Endometrial microvascular endothelial cells (primary cell): ENCODE results near the gene HINT2. TPM values are rescaled to one million over a fixed set of nuclear protein-coding genes. Genes with fewer than 3 reads are reported as not detected.

Experiments
- in situ Hi-C: cut with HindIII; loops from 2 replicates; pipeline ENCODE4 v1.10.0; 2017; ENCODE audit warnings: low sequenced_read_pairs, low pct_unique_long_range_greater_than_20kb; ENCODE audit errors: inconsistent ontology term
- total RNA-seq: library from RNA; depleted of rRNA; stranded (reverse); fragments of >200 nt; gene quantifications from one replicate; pipeline ENCODE4 v1.2.3, GENCODE V29; 2015; ENCODE audit errors: inconsistent ontology term

The HINT2 gene
- total RNA-seq, 1 donor from 2014 or later, result 53.3 TPM

DNA sequence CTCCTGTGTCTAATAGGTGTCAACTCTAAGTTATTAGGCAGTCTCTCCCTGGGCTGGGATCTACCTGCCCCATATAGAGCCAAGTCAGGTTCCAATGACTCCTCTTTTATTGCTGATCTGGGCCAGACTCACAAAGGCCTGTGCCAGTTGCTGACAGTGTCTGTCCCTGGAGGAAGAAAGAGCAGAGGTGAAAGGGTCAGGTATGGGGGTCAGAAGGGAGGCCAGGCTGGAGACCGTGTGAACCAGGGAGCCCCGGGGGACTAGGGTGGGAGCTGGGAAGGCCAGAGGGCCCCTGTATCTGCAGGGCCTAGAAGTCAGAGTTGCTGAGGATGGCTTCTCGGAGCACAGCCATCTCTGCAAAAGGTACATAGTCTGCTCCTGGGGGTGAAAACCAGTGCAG, 3.5 kb upstream of the HINT2 start:
- in situ Hi-C loops, result loop anchor here (10.0 kb wide), 1 partner anchor 46 kb away; no protein-coding TSS in a partner anchor

DNA sequence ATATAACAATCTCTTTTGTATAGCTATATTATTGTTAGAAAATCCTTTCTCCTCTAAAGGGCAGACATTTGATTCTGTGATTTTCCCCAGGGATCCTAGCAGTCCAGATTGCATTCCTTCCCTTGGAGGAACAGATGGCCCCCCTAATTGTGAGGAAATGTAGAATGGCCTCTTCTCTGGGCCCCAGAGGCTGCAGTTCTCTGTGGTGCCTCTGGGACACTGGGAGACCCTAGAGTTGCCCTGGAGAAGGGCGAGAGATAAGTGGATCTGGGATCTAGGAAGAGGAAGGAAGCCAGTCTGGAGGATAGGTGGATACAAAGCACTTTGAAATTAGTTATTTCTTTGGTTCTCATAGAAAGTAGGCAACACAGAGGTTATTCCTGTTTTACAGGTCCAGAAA, 1.9 kb upstream of the HINT2 start:
- in situ Hi-C loops, result loop anchor here (10.0 kb wide), 1 partner anchor 48 kb away; no protein-coding TSS in a partner anchor

DNA sequence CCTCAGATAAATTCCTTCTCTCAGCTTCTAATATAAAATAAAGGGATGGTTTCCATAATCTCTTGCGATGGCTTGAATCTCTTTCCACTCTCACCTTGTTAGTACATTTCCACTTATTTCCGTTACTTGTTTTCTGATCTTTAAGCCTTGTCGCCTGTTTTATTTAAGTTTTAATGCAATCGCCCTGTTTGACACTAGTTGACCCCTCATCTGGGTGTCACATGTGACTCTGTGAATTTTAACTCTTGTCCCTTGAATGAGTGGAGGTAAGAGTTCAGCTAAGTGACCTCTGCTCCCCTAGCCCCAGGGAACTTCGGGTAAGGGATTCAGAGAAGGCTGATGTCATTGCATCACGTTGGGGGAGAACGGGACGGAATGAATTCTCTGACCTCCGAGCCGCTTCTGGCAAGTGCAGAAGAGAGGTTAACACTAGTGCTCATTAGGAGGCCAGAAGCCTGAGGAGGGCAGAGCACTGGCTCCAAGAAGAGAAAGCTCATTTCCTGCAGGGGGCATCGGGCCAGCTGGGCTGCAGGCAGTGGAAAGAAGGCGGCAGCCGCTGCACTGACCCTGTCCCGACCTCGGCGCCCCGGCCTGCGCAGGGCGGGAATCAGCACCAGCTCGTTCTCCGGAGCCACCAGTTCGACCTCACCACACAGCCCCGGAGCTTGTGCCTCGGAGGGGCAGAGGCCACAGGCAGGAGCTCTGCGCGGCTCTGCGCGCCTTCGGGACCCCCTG, 569 bp downstream of the HINT2 start:
- in situ Hi-C loops, result loop anchor here (10.0 kb wide), 1 partner anchor 51 kb away; no protein-coding TSS in a partner anchor

- in situ Hi-C loops, result loop anchor here (10.0 kb wide), 1 partner anchor 51 kb away; no protein-coding TSS in a partner anchor
Observed at GRCh38 chr9:35813434-35814105, 1.3 kb downstream of the HINT2 start.

- in situ Hi-C loops, result loop anchor here (10.0 kb wide), 1 partner anchor 53 kb away; no protein-coding TSS in a partner anchor
Observed at GRCh38 chr9:35812025-35812602, 2.7 kb downstream of the HINT2 start, which contains the start of gene SPAG8. TSS of gene SPAG8 (minus strand) at chr9:35812262. CDS start at chr9:35812147, 115 bp downstream.

- in situ Hi-C loops, result loop anchor here (10.0 kb wide), 1 partner anchor 53 kb away; no protein-coding TSS in a partner anchor
Observed at GRCh38 chr9:35811381-35812024, 3.3 kb downstream of the HINT2 start.

DNA sequence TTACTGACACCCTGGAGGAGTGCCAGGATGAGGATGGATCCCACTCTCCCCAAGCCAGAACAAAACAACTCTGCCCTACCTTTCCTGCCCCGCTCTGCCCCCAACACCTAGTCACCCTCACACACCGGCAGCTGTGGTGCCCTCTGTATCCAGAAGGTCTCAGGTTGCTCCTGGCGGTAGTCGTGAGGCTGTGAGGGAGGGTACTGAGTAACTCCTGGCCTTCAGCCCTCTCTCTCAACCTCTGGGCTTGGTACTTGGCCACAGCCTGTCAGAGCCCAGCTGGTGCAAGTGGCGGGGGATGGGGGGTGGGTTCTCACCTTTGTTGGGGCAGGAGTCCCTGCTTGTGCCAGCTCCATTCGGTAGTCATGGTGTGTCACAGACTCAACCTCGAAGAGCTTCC, 4.7 kb downstream of the HINT2 start:
- in situ Hi-C loops, result loop anchor here (10.0 kb wide), 1 partner anchor 55 kb away; no protein-coding TSS in a partner anchor

DNA sequence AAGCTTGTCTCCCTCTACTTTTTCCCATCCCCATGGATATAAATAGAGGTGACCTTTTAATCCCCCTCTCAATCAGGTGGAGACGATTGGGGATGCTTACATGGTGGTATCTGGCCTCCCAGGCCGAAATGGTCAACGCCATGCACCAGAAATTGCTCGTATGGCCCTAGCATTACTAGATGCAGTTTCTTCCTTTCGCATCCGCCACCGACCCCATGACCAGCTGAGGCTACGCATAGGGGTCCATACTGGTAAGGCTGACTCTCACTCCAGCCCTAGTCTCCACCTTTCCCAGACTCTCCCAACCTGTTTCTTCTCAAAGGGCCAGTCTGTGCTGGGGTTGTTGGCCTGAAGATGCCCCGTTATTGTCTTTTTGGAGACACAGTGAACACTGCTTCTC, 6.4 kb downstream of the HINT2 start:
- in situ Hi-C loops, result no loop called here

- in situ Hi-C loops, result no loop called here
Observed at GRCh38 chr9:35806101-35806500, 8.7 kb downstream of the HINT2 start.

DNA sequence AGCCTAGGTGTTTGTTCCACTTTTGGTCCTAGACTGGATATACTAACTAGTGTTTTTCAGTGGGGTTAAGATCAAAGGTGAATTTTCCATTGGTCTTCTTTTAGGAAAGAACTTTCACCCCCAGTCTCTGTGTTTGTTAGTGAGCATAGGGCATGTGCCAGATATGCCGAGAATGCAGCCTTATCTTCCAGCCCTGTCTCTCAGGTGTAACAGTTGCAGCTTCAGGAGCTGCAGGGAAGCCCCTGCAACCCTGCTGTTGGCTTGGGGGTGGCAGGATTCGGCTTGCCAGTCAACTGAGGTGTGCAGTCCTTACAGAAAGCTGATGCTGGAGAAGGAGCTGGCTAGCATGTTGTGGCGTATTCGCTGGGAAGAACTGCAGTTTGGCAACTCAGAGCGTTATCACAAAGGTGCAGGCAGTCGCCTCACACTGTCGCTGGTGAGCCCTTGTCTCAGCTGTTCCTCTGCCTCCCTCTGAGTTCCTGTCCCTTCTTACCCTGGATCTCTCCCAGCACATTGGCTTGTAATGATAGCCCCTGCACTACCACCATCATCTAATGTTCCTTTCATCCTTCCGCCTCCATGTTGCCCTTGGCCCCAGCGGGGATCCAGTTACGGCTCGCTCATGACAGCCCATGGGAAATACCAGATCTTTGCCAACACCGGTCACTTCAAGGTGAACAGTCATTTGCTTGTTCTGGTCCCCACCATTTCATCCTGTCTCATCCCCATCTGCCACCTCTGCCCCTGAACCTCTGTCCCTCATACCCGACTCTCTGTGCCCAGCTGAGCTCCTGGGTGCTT, 13.3 kb downstream of the HINT2 start:
- in situ Hi-C loops, result no loop called here

DNA sequence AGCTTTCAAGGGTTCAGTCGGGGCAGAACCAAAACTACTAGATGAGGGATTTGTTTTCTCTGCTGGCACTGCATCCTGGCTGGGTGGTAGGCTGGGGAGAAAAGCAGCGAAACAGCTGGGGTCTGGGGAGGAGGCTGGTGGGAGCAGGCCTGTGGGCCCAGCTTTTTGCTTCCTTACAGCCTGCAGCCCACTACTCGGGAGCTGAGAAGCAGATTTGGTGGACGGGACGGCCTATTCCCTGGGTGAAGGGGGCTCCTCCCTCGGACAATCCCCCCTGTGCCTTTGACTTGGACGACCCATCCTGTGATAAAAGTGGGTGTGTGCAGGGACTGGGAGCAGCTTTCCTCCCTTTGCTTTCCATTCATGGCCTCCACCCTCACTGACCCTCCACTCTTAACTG, 14.3 kb downstream of the HINT2 start:
- in situ Hi-C loops, result no loop called here

DNA sequence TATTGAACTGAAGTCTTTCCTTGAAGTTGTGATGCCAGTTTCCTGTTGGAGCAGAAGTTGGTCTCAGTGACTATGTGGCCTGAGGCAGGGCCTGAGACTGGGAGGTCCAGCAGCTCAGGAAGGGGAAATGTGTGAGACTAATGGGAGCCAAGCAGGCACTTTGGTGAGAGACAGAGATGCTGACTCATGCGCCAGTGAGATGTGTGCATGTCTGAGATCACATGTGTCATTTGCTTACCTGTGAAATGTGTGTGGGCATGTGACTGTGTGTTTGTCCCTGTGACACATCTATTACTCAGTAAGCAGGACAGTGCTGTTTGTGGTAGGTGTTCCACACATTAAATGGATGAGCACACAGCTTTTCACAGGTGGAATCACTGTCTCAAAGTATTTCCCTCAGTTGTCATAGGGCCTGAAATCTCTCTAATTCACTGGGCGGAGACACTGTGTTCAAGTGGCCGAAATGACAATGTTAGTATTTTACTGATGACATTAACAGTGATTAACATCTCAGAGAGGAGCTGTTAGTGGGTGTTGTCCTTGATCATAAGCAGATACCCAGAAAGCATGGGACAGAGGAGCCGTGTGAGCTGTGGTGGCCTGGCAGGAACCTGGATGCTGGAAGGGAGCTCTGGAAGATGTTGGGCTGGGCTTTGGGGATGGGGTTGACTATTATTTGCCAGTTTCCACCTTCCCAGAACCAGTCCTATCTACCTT, 16.0 kb downstream of the HINT2 start:
- in situ Hi-C loops, result no loop called here

GRCh38 chr9:35797311-35798109, 17.3 kb downstream of the HINT2 start:
- in situ Hi-C loops, result no loop called here

DNA sequence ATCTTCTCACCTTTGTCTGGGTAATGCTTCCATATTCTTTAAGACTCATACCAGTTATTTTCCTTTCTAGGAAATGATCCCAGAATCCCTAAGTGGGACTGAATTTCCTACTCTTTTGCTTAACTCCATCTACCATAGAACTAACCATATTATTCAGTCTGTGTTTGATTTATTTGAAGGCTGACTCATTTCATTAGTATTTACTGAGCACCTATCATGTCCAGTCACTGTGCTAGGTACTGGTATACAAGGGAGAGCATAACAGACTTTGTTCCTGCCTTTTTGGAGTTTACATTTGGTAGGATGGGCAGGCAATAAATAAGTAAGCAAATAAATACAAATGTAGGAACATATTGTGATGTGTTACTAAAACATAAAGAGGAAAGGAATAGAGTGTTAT, 19.1 kb downstream of the HINT2 start:
- in situ Hi-C loops, result no loop called here

DNA sequence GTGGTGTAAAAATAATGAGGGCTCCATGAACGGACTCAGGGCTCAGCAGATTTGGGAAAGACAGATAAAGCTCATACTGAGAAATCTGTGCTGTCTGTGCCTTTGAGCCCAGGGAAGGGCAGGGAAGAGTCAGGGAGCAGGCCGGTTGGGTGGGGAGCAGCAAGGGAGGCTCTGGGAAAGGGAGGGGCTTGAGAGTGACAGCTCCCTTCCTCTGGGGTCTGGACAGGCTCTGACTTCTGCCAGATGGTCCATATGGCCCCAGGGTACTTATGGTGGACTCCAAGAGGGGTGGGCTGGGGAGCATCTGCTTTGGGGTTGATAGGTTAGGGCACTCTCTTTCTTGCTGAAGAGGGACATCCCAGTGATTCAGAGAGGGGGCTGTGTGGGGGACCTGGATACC, 21.4 kb downstream of the HINT2 start:
- in situ Hi-C loops, result no loop called here

DNA sequence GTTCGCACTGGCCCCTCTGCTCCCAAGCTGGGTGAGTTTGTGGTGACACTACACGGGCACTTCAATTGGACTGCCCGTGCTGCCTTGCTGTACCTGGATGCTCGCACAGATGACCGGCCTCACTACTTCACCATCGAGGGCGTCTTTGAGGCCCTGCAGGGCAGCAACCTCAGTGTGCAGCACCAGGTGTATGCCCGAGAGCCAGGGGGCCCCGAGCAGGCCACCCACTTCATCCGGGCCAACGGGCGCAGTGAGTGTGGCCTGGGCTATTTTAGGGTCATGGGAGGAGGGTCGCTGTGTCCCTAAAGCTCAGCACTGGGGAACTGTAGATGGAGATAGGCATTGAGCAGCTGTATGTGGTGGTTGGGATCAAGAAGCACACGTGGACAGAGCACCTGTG, 22.0 kb downstream of the HINT2 start:
- in situ Hi-C loops, result no loop called here
